CD4-positive, alpha-beta T cell (primary cell): Measurements from ENCODE around the gene DACT2. TPM values are rescaled to one million over a fixed set of nuclear protein-coding genes. Genes with fewer than 3 reads are reported as not detected.

ENCODE experiments used
- ATAC-seq: fragments of 200-7000 bp; cut with Tn5 transposase; one replicate; pipeline ENCODE4 v1.10.0; 2022; ENCODE audit warnings: mild to moderate bottlenecking; ENCODE audit not compliant: poor library complexity
- CTCF ChIA-PET: fragments of 350-600 bp; sonication (Branson Sonifier 250); formaldehyde crosslinking; loops from one replicate; lab custom pipeline; 2021; ENCODE audit warnings: antibody characterized with exemption, inconsistent platforms; lab: Charles Lee
- POLR2A ChIA-PET: fragments of 350-600 bp; sonication (Branson Sonifier 250); formaldehyde crosslinking; loops from one replicate; lab custom pipeline; 2021; ENCODE audit warnings: antibody characterized with exemption, inconsistent platforms; lab: Charles Lee
- DNase-seq, 14 experiments: peaks; one replicate each; pipeline ENCODE4 v3.0.0-alpha.2; 2013 to 2020; ENCODE audit warnings: mixed read lengths in 2 of 14
- H3K27ac ChIP-seq, 2 donors: one replicate each; pipeline versions ENCODE4 v1.5.1 to v1.7.0; 2013; ENCODE audit warnings: low read length in 2 of 2, low read depth in 1 of 2, mild to moderate bottlenecking in 1 of 2
- H3K27me3 ChIP-seq, 2 experiments: 1 replicate in 1 of 2; 2 replicates in 1 of 2; pipeline versions ENCODE4 v1.6.1 to v1.7.0; 2013; ENCODE audit warnings: low read length in 2 of 2, control low read depth in 1 of 2, mild to moderate bottlenecking in 1 of 2, moderate library complexity in 1 of 2; ENCODE audit not compliant: insufficient read depth in 2 of 2, control insufficient read depth in 1 of 2
- H3K36me3 ChIP-seq: one replicate; pipeline ENCODE4 v1.6.1; 2013; ENCODE audit warnings: low read length, control low read depth; ENCODE audit not compliant: insufficient read depth
- H3K4me1 ChIP-seq: one replicate; pipeline ENCODE4 v1.6.1; 2013; ENCODE audit warnings: low read length, control low read depth; ENCODE audit not compliant: insufficient read depth
- H3K4me3 ChIP-seq: one replicate; pipeline ENCODE4 v1.5.1; 2013; ENCODE audit warnings: mild to moderate bottlenecking, low read length, moderate library complexity
- H3K9me3 ChIP-seq, 2 experiments: 1 replicate in 1 of 2; 2 replicates in 1 of 2; pipeline versions ENCODE4 v1.6.1 to v1.7.0; 2013; ENCODE audit warnings: low read length in 2 of 2, mild to moderate bottlenecking in 2 of 2, control low read depth in 1 of 2, moderate library complexity in 1 of 2; ENCODE audit not compliant: control insufficient read depth in 1 of 2, insufficient read depth in 1 of 2
- H3K27ac Mint-ChIP-seq: one replicate; pipeline ENCODE4 v1.8.0; 2020; ENCODE audit warnings: mixed read lengths
- H3K27me3 Mint-ChIP-seq: one replicate; pipeline ENCODE4 v1.8.0; 2021; ENCODE audit warnings: mixed read lengths
- H3K36me3 Mint-ChIP-seq: one replicate; pipeline ENCODE4 v1.8.0; 2021; ENCODE audit warnings: low read depth, mixed read lengths
- H3K4me1 Mint-ChIP-seq: one replicate; pipeline ENCODE4 v1.8.0; 2021; ENCODE audit warnings: low read depth, mixed read lengths
- H3K4me3 Mint-ChIP-seq: one replicate; pipeline ENCODE4 v1.8.0; 2020; ENCODE audit warnings: mild to moderate bottlenecking, mixed read lengths
- H3K9me3 Mint-ChIP-seq: one replicate; pipeline ENCODE4 v1.8.0; 2020; ENCODE audit warnings: mixed read lengths
- intact Hi-C, 2 experiments: fragments of 100-400 bp; cut with DNase I in 1 of 2; cut with micrococcal nuclease in 1 of 2; formaldehyde crosslinking; loops; one replicate each; pipeline versions ENCODE4 v1.15.1 to v1.9.0; 2023 to 2025; cut with DNase I, micrococcal nuclease
- total RNA-seq, 174 experiments: library from RNA in 2 of 174; stranded (reverse) in 2 of 174; gene quantifications; one replicate each; pipeline ENCODE4 v1.2.3 and lab custom pipeline; 2021 to 2026
- TF ChIP-seq, protein P1 (sequence below): fragments of 200-600 bp; IDR thresholded peaks from one replicate; pipeline ENCODE4 v1.8.0; 2022; ENCODE audit warnings: antibody characterized with exemption, mild to moderate bottlenecking

Gene DACT2
- total RNA-seq, 2 experiments from 2014 or later, result not detected

DNA sequence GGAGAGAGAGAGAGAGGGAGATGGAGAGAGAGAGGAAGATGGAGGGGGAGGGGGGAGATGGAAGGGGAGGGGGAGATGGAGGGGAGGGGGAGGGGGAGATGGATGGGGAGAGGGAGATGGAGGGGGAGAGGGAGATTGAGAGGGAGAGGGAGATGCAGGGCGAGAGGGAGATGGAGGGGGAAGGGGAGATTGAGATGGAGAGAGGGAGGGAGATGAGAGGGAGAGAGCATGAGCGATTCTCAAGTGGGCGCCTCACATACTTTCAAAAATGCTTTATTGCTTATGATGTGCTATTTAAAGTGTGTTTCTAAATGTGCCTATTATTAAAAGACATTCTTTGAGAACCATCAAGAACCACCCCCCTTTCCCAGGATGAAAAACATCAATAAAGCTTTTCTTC lies 43.7 kb upstream of the DACT2 start:
- TF ChIP-seq, protein P1, sequence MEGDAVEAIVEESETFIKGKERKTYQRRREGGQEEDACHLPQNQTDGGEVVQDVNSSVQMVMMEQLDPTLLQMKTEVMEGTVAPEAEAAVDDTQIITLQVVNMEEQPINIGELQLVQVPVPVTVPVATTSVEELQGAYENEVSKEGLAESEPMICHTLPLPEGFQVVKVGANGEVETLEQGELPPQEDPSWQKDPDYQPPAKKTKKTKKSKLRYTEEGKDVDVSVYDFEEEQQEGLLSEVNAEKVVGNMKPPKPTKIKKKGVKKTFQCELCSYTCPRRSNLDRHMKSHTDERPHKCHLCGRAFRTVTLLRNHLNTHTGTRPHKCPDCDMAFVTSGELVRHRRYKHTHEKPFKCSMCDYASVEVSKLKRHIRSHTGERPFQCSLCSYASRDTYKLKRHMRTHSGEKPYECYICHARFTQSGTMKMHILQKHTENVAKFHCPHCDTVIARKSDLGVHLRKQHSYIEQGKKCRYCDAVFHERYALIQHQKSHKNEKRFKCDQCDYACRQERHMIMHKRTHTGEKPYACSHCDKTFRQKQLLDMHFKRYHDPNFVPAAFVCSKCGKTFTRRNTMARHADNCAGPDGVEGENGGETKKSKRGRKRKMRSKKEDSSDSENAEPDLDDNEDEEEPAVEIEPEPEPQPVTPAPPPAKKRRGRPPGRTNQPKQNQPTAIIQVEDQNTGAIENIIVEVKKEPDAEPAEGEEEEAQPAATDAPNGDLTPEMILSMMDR, result no peak
- CTCF ChIA-PET, result no interaction called here
- H3K9me3 Mint-ChIP-seq, result peaks cover 2% of the 10 kb centered on the region

DNA sequence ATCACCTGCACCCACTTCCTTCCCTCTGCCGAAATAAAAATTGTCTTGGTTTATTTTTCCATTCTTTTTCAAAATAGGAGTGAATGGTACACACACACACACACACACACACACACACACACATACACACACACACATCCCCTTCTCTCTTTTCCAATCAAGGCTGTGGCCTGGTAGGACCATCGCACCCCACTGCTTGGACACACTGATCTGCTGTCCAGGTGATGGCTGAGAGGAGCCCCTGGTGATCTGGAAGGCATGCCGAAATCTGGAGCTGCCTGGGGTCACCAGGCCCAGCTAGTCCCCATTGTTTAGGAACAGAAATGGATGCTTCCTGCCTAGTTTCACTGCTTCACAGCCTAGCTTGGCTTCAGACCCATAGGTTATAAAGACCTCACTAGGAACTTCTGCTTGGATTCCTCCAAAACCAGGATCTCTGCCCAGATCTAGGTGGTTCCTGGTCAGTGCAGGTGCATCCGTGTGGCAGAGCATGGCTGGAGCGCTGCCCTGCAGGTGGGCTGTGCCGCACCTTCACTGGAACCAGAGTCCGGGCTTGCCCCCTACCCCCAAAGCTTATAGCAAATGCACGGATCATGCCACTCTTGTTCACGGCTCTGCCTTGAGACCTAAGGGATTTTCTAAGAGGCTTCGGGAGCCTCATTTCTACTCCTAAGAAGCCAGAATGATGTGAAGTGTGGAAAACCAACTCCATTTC lies 42.9 kb upstream of the DACT2 start:
- DNase-seq (no peak), ATAC-seq (no peak)
- CTCF ChIA-PET, result no interaction called here
- H3K4me1 ChIP-seq, result no peaks in the 10 kb centered on the region
- H3K9me3 ChIP-seq, result peaks cover 0 to 10% of the 10 kb centered on the region in 2 experiments
- TF ChIP-seq, protein P1, result no peak
- Mint-ChIP-seq H3K4me3 (no peak overlapping the region), H3K36me3 (no peaks in the 10 kb centered on the region), H3K4me1 (no peaks in the 10 kb centered on the region), H3K27ac (no peak overlapping the region), H3K9me3 (peaks cover 2% of the 10 kb centered on the region), H3K27me3 (peaks cover 15% of the 10 kb centered on the region)
- H3K36me3 ChIP-seq, result no peaks in the 10 kb centered on the region
- H3K27me3 ChIP-seq, result no peaks in the 10 kb centered on the region
- intact Hi-C loops, result no loop called here
- no peak overlapping the region for H3K27ac ChIP-seq
- POLR2A ChIA-PET, result no interaction called here
- H3K4me3 ChIP-seq, result no peak overlapping the region

More for the DNA sequence above, 43.7 kb upstream of the DACT2 start:
- Histone ChIP-seq H3K27me3 (no peaks in the 10 kb centered on the region), H3K9me3 (peaks cover 0 to 10% of the 10 kb centered on the region in 2 experiments), H3K36me3 (no peaks in the 10 kb centered on the region), H3K4me1 (no peaks in the 10 kb centered on the region), H3K27ac (no peak overlapping the region), H3K4me3 (no peak overlapping the region)
- Mint-ChIP-seq H3K4me1 (no peaks in the 10 kb centered on the region), H3K27me3 (peaks cover 15% of the 10 kb centered on the region), H3K4me3 (no peak overlapping the region), H3K27ac (no peak overlapping the region), H3K36me3 (no peaks in the 10 kb centered on the region)
- no peak for DNase-seq
- ATAC-seq, result no peak
- POLR2A ChIA-PET, result no interaction called here
- intact Hi-C loops, result no loop called here

DNA sequence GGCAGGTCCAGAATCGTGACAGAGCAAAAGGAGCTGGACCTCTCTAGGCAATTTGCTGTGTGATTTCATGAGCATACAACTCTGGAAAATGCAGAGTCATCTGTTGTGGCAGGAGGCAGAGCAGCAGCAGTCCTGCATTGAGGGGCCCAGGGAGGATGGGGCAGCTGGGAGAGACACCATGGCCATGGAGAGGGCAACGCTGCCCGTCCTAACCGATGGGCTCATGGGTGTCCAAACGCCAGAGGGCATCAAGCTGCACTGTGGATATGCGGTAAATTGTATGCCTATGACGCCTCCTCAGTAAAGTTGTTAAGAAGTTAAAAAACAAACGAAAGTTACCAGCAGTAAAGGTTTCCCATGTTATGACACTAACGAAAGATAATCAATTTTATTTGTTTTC lies 42.2 kb upstream of the DACT2 start:
- Histone ChIP-seq H3K4me1 (no peaks in the 10 kb centered on the region), H3K36me3 (no peaks in the 10 kb centered on the region), H3K9me3 (peaks cover 0 to 10% of the 10 kb centered on the region in 2 experiments), H3K27me3 (no peaks in the 10 kb centered on the region), H3K4me3 (no peak overlapping the region), H3K27ac (no peak overlapping the region)
- Mint-ChIP-seq H3K4me3 (no peak overlapping the region), H3K27me3 (peaks cover 15% of the 10 kb centered on the region), H3K36me3 (no peaks in the 10 kb centered on the region), H3K27ac (no peak overlapping the region), H3K9me3 (peaks cover 2% of the 10 kb centered on the region), H3K4me1 (no peaks in the 10 kb centered on the region)
- TF ChIP-seq, protein P1, result no peak
- intact Hi-C loops, result no loop called here
- DNase-seq (no peak), ATAC-seq (no peak)
- CTCF ChIA-PET, result no interaction called here
- POLR2A ChIA-PET, result no interaction called here
